GM12865 (cell line): Measurements from ENCODE around the gene UBE2J2.

Source experiments
- DNase-seq: peaks from one replicate; pipeline ENCODE4 v3.0.0; 2010; ENCODE audit warnings: low read depth
- H3K4me3 ChIP-seq: 2 replicates; pipeline ENCODE4 v1.5.1; 2011; ENCODE audit warnings: mild to moderate bottlenecking, low read depth, low read length, control low read depth
- CTCF ChIP-seq: IDR thresholded peaks from 2 replicates; pipeline ENCODE4 v1.5.1; 2011; ENCODE audit warnings: low read length, control low read depth, low read depth, inconsistent platforms; ENCODE audit not compliant: insufficient read depth; ENCODE audit errors: missing control alignments

The UBE2J2 gene

GRCh38 chr1:1225238-1225845, 48.3 kb downstream of the UBE2J2 start:
- DNase-seq, result no peak
- H3K4me3 ChIP-seq, result no peak overlapping the region
- TF ChIP-seq CTCF, result no peak

- no peak overlapping the region for H3K4me3 ChIP-seq
- no peak for DNase-seq
- no peak for TF ChIP-seq CTCF
These were observed 49.8 kb downstream of the UBE2J2 start for GRCh38 chr1:1223891-1224290.

GRCh38 chr1:1223321-1223720, 50.3 kb downstream of the UBE2J2 start:
- no peak overlapping the region for H3K4me3 ChIP-seq
- TF ChIP-seq CTCF, result no peak
- no peak for DNase-seq

GRCh38 chr1:1222575-1223225, 51.0 kb downstream of the UBE2J2 start:
- no peak overlapping the region for H3K4me3 ChIP-seq
- TF ChIP-seq CTCF, result no peak
- DNase-seq, result no peak

- no peak for DNase-seq
- TF ChIP-seq CTCF, result no peak
These were observed 51.6 kb downstream of the UBE2J2 start for GRCh38 chr1:1221887-1222574.

GRCh38 chr1:1220197-1220596, 53.5 kb downstream of the UBE2J2 start:
- no peak overlapping the region for H3K4me3 ChIP-seq
- DNase-seq, result no peak
- TF ChIP-seq CTCF, result no peak

More at GRCh38 chr1:1221887-1222574, 51.6 kb downstream of the UBE2J2 start:
- no peak overlapping the region for H3K4me3 ChIP-seq

GRCh38 chr1:1219341-1219740, 54.3 kb downstream of the UBE2J2 start:
- H3K4me3 ChIP-seq, result no peak overlapping the region
- DNase-seq, result peak; percentile 31
- no peak for TF ChIP-seq CTCF
